ENCODE data around the gene EMC9. TPM values are rescaled to one million over a fixed set of nuclear protein-coding genes. Genes with fewer than 3 reads are reported as not detected.

EMC9 gene, protein sequence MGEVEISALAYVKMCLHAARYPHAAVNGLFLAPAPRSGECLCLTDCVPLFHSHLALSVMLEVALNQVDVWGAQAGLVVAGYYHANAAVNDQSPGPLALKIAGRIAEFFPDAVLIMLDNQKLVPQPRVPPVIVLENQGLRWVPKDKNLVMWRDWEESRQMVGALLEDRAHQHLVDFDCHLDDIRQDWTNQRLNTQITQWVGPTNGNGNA
- 19.2 TPM for polyA plus RNA-seq (ENCODE audit: insufficient read length)
- long read RNA-seq, donor 1, transcript EMC9-203 (1 exons, 565 nt): major isoform, 7 of 24 reads
- long read RNA-seq, donor 1, transcript EMC9-201 (6 exons, 835 nt): major isoform, 7 of 24 reads
- long read RNA-seq, donor 1, partial matches to known transcripts: 5 of 24 reads
- long read RNA-seq, donor 1, other reads (novel, unspliced or antisense): 0 of 24 reads
- long read RNA-seq, donor 2, transcript EMC9-202 (5 exons, 953 nt): major isoform, 5 of 20 reads
- long read RNA-seq, donor 2, partial matches to known transcripts: 11 of 20 reads
- long read RNA-seq, donor 2, other reads (novel, unspliced or antisense): 0 of 20 reads
- long read RNA-seq, donor 3, transcript EMC9-203 (1 exons, 565 nt): major isoform, 20 of 45 reads
- long read RNA-seq, donor 3, transcript EMC9-201 (6 exons, 835 nt): minor isoform, 7 of 45 reads
- long read RNA-seq, donor 3, partial matches to known transcripts: 14 of 45 reads
- long read RNA-seq, donor 3, other reads (novel, unspliced or antisense): 0 of 45 reads
- long read RNA-seq, donor 4, partial matches to known transcripts: 0 of 5 reads
- long read RNA-seq, donor 4, other reads (novel, unspliced or antisense): 0 of 5 reads
- long read RNA-seq, donor 5, transcript EMC9-203 (1 exons, 565 nt): minor isoform, 8 of 52 reads
- long read RNA-seq, donor 5, transcript EMC9-202 (5 exons, 953 nt): minor isoform, 6 of 52 reads
- long read RNA-seq, donor 5, transcript EMC9-201 (6 exons, 835 nt): major isoform, 10 of 52 reads
- long read RNA-seq, donor 5, partial matches to known transcripts: 25 of 52 reads
- long read RNA-seq, donor 5, other reads (novel, unspliced or antisense): 0 of 52 reads
- long read RNA-seq, donor 6, transcript EMC9-201 (6 exons, 835 nt): minor isoform, 5 of 36 reads
- long read RNA-seq, donor 6, transcript EMC9-202 (5 exons, 953 nt): minor isoform, 6 of 36 reads
- long read RNA-seq, donor 6, transcript EMC9-203 (1 exons, 565 nt): major isoform, 15 of 36 reads
- long read RNA-seq, donor 6, partial matches to known transcripts: 10 of 36 reads
- long read RNA-seq, donor 6, other reads (novel, unspliced or antisense): 0 of 36 reads
- long read RNA-seq, donor 7, partial matches to known transcripts: 11 of 30 reads
- long read RNA-seq, donor 7, other reads (novel, unspliced or antisense): 14 of 30 reads
- long read RNA-seq, donor 8, partial matches to known transcripts: 6 of 10 reads
- long read RNA-seq, donor 8, other reads (novel, unspliced or antisense): 0 of 10 reads

DNA sequence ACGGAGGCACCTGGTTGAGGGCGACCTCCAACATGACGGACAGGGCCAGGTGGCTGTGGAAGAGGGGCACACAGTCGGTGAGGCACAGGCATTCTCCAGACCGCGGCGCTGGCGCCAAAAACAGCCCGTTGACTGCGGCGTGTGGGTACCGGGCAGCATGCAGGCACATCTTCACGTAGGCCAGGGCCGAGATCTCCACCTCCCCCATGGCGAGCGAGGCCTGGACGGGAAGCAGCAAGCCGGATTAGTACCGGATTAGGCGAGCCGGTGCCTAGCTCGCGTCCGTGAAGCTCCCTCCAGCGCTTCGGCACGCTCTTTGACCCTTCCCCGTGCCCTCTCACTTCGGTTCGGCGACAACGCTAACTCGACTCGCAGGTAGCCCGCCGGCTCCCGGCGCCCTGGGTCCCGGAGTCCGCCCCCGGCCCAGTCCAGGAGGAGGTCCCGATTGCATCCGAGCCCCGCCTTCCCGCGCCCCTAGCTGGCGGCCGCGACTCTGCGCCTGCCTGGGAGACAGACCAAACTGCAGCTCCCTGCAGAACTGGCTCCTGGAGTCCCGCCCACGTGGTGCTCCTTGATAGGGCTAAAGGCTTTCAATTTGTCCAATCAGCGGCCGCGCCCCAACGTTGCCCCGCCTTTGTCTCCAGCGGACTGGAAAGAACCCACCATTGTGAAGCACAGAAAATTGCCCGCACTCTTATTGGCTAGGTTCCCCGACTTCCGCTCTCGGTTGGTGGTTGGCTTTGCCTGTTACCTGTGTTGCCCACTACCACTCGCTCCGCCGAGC, at the start of gene EMC9:
Gene EMC9, minus strand, starts transcription at position 495 of the 784 bp plus-strand sequence. Its CDS starts 287 bp downstream, at position 208.
- DNase-seq: peak; percentile 100

DNA sequence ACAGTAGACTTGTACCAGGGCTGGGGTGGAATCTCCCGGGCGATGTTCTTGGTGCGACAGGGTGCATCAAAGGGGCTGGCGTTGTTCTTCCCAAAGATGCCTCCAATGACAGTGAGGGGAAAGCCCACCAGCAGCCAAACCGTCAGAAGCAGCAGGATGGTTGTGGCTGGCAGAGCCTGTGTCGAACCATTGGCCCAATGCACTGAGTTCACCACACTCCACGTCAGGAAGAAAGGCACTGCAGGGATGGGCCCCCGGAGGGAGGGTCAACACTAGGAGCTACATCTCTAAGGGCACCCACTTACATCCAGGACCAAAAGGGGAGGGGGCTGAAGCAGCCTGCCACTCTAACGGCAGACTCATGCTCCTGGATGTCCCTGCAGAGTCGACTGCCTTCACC, 49.0 kb upstream of the EMC9 start:
- no peak for DNase-seq

DNA sequence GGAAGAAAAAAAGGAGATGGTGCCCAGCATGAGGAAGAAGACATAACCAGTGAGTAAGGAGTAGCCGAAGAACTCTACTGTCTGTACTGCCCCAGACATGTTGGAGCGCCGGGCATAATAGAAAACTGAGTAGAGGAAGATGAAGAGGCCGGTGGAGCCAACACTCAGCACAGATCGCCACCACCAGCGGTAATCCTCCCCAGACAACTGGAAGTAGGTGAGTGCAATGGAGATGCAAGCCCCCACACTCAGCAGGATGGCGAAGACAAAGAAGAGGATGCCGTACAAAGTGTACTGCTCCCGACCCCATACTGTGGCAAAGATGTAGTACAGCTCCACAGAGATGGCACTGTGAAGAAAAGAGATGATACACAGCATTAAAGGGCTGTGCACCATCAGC, 48.1 kb upstream of the EMC9 start:
- DNase-seq: no peak

DNA sequence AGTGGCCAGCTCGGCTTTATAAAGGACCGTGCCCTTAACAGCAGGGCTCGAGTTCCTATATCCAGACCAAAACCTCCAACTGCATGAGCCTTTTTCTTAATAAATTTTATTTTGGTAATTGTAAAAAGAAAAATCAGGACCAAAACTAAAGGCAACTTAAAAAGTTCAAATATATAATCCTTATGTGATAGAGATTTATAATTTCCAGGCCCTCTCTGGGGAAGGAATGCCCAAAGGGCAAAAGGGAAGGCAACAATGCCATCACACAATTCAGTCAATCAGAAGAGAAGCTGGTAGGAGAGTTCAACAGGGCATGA, 47.6 kb upstream of the EMC9 start:
- DNase-seq: no peak

DNA sequence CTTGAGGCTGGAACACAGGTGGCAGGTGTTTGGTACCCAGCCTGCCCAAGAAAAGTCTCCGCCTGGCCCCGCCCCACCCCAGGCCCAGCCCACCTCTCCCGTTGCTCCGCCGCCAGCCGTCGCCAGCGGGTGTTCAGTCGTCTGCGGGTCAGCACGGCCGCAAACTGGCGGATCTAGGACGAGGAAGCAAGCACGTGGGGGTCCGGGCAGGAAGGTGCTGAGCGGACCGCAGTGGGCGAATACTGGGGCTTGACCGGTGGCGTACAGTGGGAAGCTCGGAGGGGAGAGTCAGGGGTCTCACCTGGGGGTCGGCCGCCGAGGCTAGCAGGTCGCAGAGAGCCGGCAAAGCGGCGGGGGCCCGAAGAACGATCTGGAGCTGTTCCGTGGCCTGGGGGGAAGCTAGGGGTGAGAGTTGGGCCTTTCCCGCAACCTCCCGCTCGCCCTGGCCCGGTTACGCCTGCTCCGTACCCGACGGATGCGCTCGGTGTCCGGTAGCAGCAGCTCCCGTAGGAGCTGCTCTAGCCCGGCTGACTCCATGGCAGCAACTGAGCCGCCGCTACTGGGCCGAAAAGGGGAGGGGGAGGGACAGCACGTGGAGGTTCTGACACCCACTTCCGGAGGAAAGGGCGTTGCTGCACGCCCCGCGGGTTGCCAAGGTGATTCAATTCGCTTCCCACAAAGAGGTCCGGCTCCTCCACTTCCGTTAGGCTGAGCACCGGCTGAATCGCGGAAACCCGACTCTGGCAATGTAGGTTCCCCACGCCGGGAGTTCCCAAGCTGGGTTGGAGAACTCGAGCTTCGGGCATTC, 47.1 kb upstream of the EMC9 start, which contains the start of gene IPO4:
Gene IPO4, minus strand, starts transcription at position 566 of the 808 bp plus-strand sequence. Its CDS starts 29 bp downstream, at position 537.
- peak; percentile 96 for DNase-seq

DNA sequence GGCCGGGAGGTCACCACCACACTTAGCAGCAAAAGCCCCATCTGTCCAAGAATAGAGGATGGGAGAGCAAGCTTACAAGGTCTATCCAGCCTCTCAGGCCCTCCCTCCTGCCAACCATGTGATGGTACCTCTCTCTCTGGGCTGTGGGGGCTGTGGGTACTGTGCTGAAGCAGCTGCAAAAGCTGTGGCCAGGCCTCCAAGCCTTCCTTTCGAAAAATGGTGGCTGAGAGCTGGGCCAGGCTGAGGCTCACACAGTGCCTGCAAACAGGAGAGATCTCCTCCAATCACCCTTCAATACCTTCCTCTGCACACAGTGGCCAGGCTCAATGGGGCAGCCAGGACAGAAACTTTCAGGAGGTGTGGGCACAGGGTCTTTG, 46.1 kb upstream of the EMC9 start:
- no peak for DNase-seq

DNA sequence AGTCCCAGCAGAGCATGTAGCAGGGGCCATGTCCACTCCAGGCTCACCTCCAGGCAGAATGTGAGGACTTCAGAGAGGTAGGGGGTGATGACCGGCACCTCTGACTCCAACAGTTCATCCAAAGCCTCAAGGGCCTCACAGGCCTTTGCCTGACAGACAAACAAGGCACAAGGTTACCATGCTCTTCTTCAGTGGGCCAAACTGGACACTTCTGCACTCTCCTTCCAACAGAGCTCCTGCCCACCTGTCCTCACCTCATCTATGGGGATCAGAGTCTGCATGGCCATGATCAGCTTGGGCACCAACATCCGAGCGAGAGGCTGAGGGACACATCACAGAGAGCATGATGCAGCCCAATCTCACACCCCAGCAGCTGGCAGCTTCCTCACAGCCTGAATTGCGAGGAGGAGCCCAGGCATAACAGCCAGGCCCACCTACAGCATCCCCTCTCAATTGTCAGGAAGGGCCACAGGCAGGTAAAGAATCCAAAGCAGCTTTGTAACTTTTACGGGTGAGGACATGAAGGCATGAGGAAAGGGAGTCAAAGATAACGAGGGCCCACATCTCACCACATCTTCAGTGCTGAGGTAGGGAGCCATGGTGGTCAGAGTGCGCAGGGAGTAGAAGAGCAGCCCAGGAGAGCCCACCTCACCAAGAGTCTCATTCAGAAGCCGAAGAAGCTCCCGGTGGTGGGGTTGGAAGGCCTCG, 45.6 kb upstream of the EMC9 start:
- DNase-seq: no peak

DNA sequence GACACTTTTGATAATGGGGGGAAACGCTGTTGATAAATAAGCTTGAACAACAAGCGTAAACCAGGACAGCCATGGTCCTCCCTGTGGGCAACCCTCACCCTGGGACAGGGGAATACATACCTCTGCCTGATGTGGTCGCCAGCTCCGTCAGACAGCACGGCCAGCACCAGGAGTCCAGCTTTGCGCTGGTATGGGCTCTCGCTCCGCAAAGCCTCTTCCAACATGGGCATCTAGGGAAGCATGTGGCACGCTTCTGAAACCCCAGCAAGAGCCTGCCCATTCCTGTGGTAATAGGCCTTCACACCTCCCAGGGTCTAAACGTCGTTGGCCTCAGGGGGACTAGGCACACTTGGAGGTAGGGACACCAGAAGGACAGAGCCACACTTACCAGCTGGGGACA, 44.4 kb upstream of the EMC9 start:
- no peak for DNase-seq

DNA sequence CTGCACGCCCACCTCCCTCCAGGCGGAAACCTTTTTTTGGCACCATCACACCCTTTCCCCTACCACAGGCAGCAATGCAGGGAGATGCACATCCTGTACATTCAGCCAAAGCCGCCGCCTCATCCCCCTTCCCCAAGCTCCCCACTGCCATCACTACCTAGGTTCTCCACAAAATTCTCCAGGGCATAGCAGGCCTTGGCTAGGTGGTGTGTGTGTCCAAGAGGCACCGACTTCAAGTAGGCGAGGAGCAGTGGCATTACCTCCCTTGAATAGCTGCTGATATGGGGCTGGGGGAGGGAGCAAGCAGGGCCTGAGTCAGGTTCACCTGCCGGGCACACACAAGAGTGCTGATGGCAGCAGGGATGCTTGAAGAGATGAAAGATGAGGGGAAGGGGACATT, 43.6 kb upstream of the EMC9 start:
- no peak for DNase-seq

DNA sequence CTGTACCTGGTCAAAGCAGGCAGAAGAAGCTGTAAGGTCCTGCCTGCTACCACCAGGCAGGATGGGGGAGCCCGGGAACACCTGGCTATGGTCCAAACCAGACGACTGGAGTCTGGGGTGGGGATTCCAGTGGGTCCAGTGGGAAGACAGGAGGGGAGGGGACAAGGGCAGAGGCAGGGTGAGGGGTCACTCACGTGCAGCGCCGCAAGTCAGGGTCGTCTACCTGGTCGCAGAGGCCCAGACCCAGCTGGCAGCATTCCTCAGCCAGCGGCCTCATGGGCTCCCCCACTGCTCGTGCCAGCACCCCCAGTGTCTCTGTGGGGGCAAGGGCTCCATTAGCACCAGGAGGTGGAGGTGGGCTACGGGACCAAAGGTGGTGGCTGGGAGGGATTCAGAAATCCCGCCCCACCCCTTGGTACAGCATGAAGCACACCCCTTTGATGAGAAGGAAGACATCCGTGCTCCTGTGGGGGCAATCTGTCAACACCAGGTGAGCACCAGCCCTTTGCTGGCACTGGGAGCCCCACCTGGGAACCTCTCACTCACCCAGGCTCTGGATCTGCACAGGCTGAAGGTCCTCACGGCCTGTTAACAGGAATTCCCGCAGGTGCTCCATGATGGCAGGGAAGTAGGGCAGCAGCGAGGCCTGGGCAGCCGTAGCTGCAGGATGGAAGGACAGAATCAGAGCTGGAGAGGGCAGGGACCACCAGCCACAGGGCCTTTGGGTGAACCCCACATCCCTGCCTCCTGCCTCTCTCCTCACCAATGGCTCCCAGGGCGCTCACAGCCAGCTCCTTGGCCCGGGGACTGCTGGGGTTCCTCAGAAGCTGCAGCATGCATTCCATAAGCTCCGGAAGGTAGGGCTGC, 42.9 kb upstream of the EMC9 start:
- DNase-seq: no peak

DNA sequence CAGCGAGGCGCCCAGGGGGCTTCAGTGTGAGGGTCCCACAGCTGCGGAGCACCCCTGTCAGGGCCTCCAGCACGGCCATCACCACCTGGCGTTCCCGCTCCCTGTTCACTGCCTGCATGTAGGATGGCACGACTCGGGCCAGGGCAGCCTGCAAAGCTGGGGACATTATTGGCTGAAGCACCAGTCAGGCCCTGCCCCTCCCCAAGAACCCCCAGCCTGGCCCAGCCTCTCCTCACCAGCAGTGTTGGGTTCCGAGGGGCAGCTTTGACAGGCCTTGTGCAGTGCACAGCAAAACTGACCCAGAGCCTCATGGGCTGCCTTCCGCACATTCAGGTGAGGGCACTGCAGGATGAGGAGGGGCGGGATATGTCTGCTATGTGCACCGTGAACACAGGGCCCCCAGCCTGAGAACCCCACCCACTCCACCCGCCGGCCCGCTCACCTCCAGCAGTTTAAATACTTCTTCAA, 41.7 kb upstream of the EMC9 start:
- no peak for DNase-seq

DNA sequence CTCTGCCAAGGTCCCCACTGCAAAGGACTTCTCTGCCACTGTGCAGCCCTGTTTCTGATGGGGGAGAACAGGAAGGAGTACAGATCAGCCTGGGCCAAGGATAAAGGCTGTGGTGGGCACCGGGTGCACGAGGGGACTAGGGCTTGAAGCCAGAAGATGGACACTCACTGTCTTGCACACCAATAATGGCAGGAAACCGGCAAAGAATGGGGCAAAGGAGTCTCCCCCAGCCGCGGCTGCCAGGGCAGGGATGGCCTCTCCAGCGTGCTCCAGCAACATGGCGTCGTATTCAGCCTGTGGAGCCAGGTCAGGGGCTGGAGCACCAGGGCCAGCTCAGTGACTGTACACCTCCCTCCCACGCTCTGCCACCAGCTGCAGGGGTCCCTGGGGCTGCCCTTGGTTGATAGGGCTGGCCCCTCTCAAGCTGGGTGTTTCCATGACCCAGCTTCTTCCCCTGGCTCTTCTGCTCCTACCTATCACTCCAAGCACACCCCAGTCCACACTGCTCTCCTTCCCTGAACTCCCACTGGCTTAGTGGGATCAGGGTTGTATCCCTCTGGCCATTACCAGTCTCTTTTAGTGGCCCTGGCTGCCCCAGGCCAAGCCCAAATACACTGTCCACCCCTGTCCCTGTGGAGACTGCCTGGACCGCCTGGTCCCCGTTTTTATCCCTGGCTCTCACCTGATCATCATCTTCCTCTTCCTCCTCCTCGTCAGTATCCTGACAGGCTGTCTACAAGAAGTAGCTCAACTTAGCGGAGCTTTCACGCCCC, 40.9 kb upstream of the EMC9 start:
- DNase-seq: no peak

DNA sequence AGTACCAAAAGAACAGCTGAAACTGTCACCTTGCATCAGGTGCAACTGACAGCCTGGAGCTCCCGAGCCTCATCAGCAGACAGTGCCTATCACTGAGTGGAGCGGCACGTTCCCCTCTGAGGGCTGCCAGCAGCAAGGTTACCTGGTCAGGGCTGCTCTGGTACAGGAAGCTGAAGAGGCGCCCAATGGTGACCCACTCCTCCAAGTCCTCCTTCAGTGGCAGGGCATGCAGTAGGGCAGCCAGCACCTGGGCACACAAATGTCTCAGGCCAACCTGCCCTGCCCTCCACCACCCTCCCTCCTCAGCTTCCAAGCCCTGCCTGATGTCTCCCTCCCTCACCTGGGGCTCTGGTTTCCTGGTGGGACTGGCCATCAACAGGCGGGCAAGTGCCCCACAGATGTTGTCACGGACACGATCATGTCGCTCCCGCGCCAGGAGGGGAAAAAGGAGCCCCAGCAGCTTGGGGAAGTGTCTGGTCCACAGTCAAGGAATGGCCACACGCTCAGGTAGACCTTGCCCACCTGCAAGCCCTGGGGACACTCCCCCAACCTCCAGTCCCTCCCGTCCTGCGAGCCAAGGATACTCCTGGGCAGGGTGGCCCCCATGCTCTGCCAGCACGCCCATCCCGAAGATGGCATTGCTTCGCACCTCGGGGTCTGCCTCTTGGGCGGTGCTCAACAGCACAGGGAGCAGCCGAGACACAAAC, 40.1 kb upstream of the EMC9 start:
- DNase-seq: no peak

DNA sequence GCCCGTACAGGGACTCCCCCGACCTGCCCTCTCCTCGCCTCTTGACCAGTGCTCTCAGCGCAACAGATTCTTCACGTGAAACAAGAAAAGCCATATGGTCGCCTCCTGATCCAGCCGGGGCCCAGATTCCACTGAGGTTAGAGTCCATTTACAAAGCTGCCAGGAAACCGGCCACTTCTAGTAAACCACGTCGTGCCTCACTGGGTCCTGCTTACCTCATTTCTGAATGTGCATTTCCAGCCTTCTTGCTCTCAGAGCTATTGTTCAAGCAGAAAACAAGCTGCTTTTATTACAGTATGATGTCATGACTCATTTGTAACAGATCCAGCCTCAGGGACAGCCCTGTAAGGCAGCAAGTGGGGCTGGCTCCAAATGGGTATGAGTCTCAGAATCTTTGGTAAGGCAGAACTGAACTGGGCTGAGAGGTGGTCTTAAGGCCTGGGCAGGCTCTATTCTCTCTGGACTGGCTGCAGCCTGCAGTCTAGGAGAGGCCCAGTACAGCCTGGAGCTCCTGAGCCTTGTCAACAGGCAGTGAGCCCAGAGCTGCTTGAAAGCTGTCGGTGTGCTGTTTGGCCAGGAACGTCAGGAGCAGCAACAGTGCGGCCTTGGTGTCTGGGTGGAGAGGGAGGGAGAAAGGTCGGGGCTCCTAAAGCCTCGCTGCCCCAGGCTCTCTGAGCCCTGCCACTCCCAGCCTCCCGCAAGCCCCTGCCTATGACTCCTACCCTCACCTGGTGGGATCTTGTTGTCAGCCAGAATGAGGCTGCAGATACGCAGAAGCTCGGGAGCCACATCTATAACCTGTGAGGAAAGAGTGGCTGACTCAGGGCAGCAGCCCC, 38.8 kb upstream of the EMC9 start:
- DNase-seq: peak; percentile 46

DNA sequence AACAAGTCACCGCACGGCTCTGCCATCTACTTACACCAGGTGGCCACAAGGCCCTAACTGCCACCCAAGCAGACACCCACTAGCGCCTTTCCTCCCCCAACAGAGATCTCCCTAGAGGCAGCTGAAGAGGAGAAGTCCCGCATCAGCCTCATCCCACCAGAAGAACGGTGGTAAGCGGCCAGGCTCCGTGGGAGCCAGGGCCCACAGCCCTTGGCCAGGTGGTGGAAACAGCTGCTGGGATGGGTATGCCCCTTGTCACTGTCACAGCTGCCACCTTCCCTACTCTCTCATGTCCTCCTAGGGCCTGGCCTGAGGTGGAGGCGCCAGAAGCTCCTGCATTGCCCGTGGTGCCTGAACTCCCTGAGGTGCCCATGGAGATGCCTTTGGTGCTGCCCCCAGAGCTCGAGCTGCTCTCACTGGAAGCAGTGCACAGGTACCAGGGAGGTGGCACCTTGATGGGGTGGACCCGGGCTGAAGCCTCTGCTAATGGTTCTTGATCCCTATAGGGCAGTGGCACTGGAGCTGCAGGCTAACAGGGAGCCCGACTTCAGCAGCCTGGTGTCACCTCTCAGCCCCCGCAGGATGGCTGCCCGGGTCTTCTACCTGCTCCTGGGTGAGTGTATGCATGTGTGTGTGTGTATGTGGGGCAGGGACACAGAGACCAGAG, 38.0 kb upstream of the EMC9 start:
- no peak for DNase-seq

All from left kidney (tissue), 8 donors.